ENCODE results near the gene IGSF6. TPM values are rescaled to one million over a fixed set of nuclear protein-coding genes. Genes with fewer than 3 reads are reported as not detected.

The IGSF6 gene
- total and polyA plus RNA-seq, 2 of the 4 experiments (the other 2 are of a cell fraction): not detected

DNA sequence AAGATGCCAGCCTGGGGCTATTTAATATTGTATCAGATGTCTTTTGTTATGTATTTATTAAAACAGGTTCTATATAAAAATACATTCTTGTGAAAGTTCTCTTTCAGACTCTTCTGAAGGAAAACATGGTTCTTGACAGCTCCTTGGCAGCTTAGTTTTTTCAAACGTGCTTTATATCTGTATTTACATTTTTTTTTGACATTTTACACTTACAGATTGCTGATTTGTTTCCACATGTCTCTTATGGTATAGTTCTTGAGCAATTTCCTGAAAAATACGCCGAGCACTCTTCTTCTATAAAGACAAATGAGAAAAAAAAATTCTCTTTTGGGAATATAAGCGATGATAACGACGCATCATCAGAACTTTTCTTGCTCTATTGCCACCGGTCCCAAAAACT is 9.5 kb downstream of the IGSF6 start:
- Histone ChIP-seq H3K27ac (ENCODE audit: insufficient read depth, low read length) (no peak overlapping the region), H4K5ac (ENCODE audit: low read depth, low read length) (no peak overlapping the region), H2AK9ac (replicated peaks; ENCODE audit: low read depth, low read length, poor library complexity) (no peak overlapping the region), H3K23ac (ENCODE audit: low read depth, low read length) (no peak overlapping the region), H3K4me2 (ENCODE audit: low read depth, low read length) (no peak overlapping the region), H4K91ac (ENCODE audit: insufficient read depth, low read depth, low read length) (no peak overlapping the region), H3K36me3 (ENCODE audit: control insufficient read depth, insufficient read depth, low read length) (peaks cover 1% of the 10 kb centered on the region; the same call in 1 of the 2 replicates), H3K4me1 (ENCODE audit: control insufficient read depth, insufficient read depth, low read length) (peaks cover 9% of the 10 kb centered on the region), H3K9me3 (ENCODE audit: control insufficient read depth, insufficient read depth, low read length) (no peaks in the 10 kb centered on the region), H3K56ac (ENCODE audit: extremely low read depth, insufficient read depth, low read length) (no peak overlapping the region), H2BK20ac (ENCODE audit: low read depth, low read length) (no peak overlapping the region), H4K20me1 (ENCODE audit: insufficient read depth, low read length) (peaks cover 13% of the 10 kb centered on the region; the same call in 1 of the 2 replicates), H2AFZ (replicated peaks; ENCODE audit: low read length, poor library complexity) (no peak overlapping the region), H3K27me3 (ENCODE audit: control insufficient read depth, insufficient read depth, low read length) (no peaks in the 10 kb centered on the region), H3K4me3 (ENCODE audit: insufficient read depth, low read depth, low read length) (no peak overlapping the region), H3K14ac (replicated peaks; ENCODE audit: low read depth, low read length) (no peak overlapping the region), H3K4ac (ENCODE audit: low read depth, low read length) (no peak overlapping the region), H2AK5ac (ENCODE audit: low read depth, low read length) (no peak overlapping the region), H2BK120ac (ENCODE audit: low read depth, low read length) (no peak overlapping the region), H3K79me1 (ENCODE audit: low read depth in 1 of 2, low read length in 2 of 2) (peaks cover 27 to 45% of the 10 kb centered on the region in 2 experiments), H2BK5ac (ENCODE audit: low read depth, low read length, poor library complexity, severe bottlenecking) (no peak overlapping the region), H3K9ac (ENCODE audit: low read depth, low read length) (no peak overlapping the region), H3K18ac (ENCODE audit: low read depth, low read length) (no peak overlapping the region), H4K8ac (ENCODE audit: low read depth in 2 of 2, low read length in 2 of 2) (no peak overlapping the region), H2BK15ac (ENCODE audit: low read depth, low read length) (no peak overlapping the region), H3K9me1 (ENCODE audit: insufficient read depth, low read length) (no peaks in the 10 kb centered on the region; the same call in 1 of the 2 replicates)
- dilution Hi-C loops (cut with HindIII; ENCODE audit: low sequenced_read_pairs, unreplicated experiment): no loop called here
- ChIA-PET POLR2A (ENCODE audit: unreplicated experiment) (no interaction called here), CTCF (interaction anchor here (4.4 kb wide), 1 partner anchor 14 kb away, joined by 15 read pairs; no protein-coding TSS in a partner anchor)
- WGBS, 2 experiments (ENCODE audit: extremely low coverage in 2 of 2, insufficient read length in 1 of 2): no CpG with 5 or more reads among the region's 7 CpGs
- in situ Hi-C loops (cut with MboI; ENCODE audit: low sequenced_read_pairs): no loop called here
- intact Hi-C loops (cut with micrococcal nuclease): no loop called here
- ATAC-seq (ENCODE audit: low read depth): no peak
- BruUV-seq (replicated peaks): no TSS peak
- no peak for DNase-seq
- TF ChIP-seq MAZ (IDR thresholded peaks at IDR 0.05; ENCODE audit: borderline replicate concordance, low read depth, low read length) (no peak), RCOR1 (IDR thresholded peaks at IDR 0.05; ENCODE audit: insufficient replicate concordance, low read length) (no peak), BHLHE40 (IDR thresholded peaks at IDR 0.05; ENCODE audit: low read depth, low read length) (no peak), NFE2L2 (IDR thresholded peaks at IDR 0.05; ENCODE audit: low read depth, low read length) (no peak), RAD21 (IDR thresholded peaks at IDR 0.05; ENCODE audit: low read length) (no peak), RFX5 (IDR thresholded peaks at IDR 0.05; ENCODE audit: low read depth, low read length) (no peak), MAFK (IDR thresholded peaks at IDR 0.05; ENCODE audit: low read depth, low read length) (no peak), FOS (IDR thresholded peaks at IDR 0.05; ENCODE audit: low read depth, low read length) (no peak), CEBPB (IDR thresholded peaks at IDR 0.05; ENCODE audit: low read depth, low read length) (no peak), POLR2A (IDR thresholded peaks at IDR 0.05; ENCODE audit: low read depth, low read length) (no peak), MXI1 (IDR thresholded peaks at IDR 0.05; ENCODE audit: borderline replicate concordance, low read depth, low read length) (no peak), CHD1 (IDR thresholded peaks at IDR 0.05; ENCODE audit: low read depth, low read length) (no peak)
- TF ChIP-seq, protein P1, sequence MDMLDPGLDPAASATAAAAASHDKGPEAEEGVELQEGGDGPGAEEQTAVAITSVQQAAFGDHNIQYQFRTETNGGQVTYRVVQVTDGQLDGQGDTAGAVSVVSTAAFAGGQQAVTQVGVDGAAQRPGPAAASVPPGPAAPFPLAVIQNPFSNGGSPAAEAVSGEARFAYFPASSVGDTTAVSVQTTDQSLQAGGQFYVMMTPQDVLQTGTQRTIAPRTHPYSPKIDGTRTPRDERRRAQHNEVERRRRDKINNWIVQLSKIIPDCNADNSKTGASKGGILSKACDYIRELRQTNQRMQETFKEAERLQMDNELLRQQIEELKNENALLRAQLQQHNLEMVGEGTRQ (IDR thresholded peaks at IDR 0.05; ENCODE audit: low read depth, low read length): no peak
- TF ChIP-seq, protein P2, sequence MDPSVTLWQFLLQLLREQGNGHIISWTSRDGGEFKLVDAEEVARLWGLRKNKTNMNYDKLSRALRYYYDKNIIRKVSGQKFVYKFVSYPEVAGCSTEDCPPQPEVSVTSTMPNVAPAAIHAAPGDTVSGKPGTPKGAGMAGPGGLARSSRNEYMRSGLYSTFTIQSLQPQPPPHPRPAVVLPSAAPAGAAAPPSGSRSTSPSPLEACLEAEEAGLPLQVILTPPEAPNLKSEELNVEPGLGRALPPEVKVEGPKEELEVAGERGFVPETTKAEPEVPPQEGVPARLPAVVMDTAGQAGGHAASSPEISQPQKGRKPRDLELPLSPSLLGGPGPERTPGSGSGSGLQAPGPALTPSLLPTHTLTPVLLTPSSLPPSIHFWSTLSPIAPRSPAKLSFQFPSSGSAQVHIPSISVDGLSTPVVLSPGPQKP (IDR thresholded peaks at IDR 0.05; ENCODE audit: borderline replicate concordance, low read depth, low read length): no peak
- TF ChIP-seq, protein P3, sequence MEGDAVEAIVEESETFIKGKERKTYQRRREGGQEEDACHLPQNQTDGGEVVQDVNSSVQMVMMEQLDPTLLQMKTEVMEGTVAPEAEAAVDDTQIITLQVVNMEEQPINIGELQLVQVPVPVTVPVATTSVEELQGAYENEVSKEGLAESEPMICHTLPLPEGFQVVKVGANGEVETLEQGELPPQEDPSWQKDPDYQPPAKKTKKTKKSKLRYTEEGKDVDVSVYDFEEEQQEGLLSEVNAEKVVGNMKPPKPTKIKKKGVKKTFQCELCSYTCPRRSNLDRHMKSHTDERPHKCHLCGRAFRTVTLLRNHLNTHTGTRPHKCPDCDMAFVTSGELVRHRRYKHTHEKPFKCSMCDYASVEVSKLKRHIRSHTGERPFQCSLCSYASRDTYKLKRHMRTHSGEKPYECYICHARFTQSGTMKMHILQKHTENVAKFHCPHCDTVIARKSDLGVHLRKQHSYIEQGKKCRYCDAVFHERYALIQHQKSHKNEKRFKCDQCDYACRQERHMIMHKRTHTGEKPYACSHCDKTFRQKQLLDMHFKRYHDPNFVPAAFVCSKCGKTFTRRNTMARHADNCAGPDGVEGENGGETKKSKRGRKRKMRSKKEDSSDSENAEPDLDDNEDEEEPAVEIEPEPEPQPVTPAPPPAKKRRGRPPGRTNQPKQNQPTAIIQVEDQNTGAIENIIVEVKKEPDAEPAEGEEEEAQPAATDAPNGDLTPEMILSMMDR (conservative IDR thresholded peaks at IDR 0.05; ENCODE audit: low read depth, low read length): no peak

Measured in IMR-90 (cell line).